HG03025 (cell line): ENCODE measurements around the gene EGLN3.
"Not testable (repeated sequence)": the region's sequence is repeated elsewhere in the genome, so short reads cannot be mapped to it uniquely, and the experiment has no call there.

Experiments
- ATAC-seq: cut with Tn5 transposase; IDR thresholded peaks from one replicate; pipeline ENCODE4 v1.9.1; 2021; ENCODE audit warnings: mild to moderate bottlenecking, moderate library complexity; ENCODE audit not compliant: unreplicated experiment, low FRiP score

Gene EGLN3

DNA sequence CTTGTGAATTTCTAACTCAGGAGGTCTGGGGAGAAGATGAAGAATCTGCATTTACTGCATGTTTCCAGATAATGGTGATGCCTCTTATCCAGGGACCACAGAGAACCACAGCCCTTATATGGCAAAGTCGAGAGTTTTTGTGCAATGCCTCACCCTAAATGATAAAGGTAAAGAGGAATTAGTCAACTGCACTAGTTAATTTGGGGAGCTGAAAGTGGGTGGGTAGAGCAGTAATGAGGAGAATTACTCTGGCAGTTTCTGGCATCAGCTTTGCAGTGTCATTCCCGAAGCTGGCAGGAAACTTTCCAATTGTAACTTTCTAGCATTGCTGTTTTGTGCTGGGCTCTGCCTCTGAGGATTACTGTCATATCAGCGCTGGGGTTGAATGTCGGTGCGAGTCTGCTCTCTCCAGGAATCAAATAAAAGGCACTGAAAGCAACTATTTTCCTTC lies 10.3 kb downstream of the EGLN3 start:
- ATAC-seq, result no peak

GRCh38 chr14:33938131-33938949 lies 12.5 kb downstream of the EGLN3 start:
- ATAC-seq, result no peak

GRCh38 chr14:33936391-33936790 lies 14.5 kb downstream of the EGLN3 start:
- ATAC-seq, result no peak

GRCh38 chr14:33934938-33935337 lies 15.9 kb downstream of the EGLN3 start:
- ATAC-seq, result no peak

GRCh38 chr14:33934043-33934750 lies 16.7 kb downstream of the EGLN3 start:
- no peak for ATAC-seq

DNA sequence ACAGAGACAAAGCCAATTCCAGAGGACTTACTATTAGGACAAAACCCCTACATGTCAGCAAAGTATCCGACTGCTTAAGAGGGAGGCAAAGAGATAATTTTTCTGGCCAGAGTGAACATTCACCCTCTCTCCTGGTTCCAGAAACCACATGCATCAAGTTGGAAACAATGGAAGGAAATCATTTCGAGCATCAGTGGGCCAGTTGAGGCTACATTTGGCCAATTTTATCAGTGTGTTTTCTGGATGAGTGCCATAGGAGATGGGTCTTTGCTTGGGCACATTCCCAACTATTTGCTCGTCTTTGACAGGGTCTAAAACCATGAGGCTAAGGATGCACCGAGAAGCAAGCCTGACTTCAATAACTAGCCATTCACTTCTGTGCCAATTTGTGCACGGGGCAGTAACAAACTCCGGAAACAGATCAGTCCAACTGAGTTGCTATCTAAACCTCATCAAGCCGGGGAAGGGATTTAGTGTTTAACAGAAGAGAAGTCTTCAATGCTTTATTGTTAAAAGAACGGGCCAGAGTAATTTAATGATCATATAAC lies 17.4 kb downstream of the EGLN3 start:
- ATAC-seq, result no peak

GRCh38 chr14:33932576-33933345 lies 18.1 kb downstream of the EGLN3 start:
- no peak for ATAC-seq

- ATAC-seq, result no peak
These were observed 18.8 kb downstream of the EGLN3 start for GRCh38 chr14:33932033-33932432.

GRCh38 chr14:33931461-33931860 lies 19.4 kb downstream of the EGLN3 start:
- ATAC-seq, result no peak

- ATAC-seq, result no peak
These were observed 20.4 kb downstream of the EGLN3 start for GRCh38 chr14:33930439-33930838.

GRCh38 chr14:33929799-33930408 lies 21.0 kb downstream of the EGLN3 start:
- ATAC-seq, result no peak

DNA sequence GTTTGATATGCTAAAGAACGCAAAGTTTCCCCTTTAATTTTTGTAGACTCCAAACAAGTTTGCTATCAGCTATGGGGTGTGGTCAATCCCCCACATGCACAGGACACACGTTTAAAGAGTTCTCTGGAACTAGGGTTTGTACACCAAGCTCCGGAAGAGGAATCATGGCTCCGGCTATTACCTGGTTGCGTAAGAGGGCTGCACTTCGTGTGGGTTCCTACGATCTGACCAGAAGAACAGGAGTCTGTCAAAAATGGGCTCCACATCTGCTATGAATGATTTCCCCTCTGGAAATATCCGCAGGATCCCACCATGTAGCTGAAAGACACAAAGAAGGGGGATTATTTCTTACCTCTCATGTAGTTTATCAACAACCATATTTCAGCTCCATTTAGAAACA lies 22.0 kb downstream of the EGLN3 start:
- ATAC-seq, result no peak

DNA sequence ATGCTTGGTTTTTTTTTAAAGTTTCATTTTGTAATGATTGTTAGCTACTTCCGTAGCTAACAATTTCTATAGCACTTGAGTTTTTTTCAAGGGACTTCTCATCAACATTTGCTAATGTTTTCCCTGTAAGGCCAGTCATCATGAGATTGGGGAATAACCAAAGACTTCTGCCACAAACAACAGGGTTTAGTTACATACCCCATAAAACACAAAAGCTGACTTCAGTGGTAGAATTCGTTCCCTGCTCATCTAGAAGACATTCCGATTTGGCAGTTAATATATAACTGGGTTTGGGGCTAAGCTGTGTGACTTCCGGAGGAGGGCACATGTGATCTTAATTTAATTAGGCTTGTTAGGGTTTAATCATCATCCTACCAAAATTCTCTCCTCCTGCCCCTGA lies 22.9 kb downstream of the EGLN3 start:
- ATAC-seq, result no peak

- not testable (repeated sequence) for ATAC-seq
These were observed 23.9 kb downstream of the EGLN3 start for GRCh38 chr14:33926967-33927366.

- ATAC-seq, result no peak
These were observed 24.9 kb downstream of the EGLN3 start for GRCh38 chr14:33925946-33926345.

GRCh38 chr14:33925235-33925634 lies 25.6 kb downstream of the EGLN3 start:
- ATAC-seq, result no peak

DNA sequence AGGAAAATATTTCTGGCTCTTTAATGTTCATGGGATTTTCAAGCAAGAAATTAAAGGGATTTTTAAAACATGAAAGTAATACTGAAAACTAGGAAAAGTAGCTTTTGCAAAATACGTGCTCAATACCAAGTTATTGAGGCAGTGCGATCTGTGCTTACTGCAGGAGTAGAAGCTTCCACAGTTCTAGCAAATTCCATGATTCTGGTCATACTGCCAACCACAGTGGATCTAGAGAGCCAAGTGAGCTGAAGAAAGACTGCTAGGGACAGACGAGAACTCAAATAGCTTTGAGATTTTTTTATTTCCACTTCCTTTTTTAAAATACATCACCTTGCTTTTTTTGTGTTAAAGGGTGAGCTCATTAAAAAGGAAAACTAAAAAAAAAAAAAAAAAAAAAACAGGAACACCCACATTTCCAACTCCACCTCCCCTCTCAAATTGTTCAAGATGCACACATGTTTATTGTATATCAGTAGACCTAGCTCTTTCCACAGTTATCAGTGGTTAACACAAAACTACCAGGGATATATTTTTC lies 26.2 kb downstream of the EGLN3 start:
- no peak for ATAC-seq

- ATAC-seq, result no peak
These were observed 28.7 kb downstream of the EGLN3 start for GRCh38 chr14:33922125-33922524.

GRCh38 chr14:33918256-33918655 lies 32.6 kb downstream of the EGLN3 start:
- ATAC-seq, result no peak

GRCh38 chr14:33917661-33918060 lies 33.2 kb downstream of the EGLN3 start:
- no peak for ATAC-seq
